ENCODE data around the gene MAPK12.

The MAPK12 gene

DNA sequence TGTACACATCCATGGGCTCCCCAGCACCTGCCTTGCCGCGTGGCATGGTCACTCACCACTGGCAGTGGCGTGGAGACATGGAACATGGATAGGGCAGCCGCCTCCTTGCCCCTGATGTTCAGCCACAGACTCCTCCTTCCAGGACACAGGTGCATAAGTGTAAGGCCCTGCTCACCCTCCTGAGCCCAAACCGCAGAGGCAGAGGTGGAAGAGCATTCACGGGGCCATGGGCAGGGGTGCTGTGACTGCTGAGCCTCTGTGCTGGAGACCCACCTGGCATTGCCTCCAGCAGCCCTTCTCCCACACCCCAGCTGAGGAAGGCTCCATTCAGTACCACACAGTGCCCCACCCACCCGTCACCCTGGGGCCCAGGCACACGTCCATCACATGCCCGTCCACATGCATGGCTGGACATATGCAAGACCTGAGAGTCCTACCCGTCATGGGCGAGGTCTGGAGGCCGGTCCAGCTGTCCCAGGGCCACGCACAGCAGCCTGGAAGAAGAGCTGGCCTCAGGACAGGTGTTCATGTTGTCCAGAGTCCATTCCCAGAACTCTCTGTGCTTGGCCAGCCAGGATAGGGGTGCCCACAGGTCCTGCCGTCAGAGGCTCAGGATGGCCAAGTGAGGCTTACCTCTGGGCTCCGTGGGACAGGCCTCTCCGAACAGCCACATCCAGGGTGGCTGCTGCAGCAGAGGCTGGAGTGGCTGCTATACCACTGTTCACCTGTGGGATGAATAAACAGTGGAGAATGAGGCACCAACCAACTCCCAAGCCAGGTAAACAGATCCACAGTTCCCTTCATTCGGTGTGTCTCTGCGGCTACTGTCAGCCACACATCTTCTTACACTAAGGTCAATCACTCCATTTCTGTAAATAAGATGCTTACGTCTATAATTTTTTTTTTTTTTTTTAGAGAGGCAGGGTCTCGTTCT, 15.0 kb downstream of the MAPK12 start:
- DNase-seq (ENCODE audit: low read depth) = no peak
- no peak overlapping the region for H3K4me3 ChIP-seq (replicated peaks; ENCODE audit: low read depth, low read length)
- TF ChIP-seq, protein P1, sequence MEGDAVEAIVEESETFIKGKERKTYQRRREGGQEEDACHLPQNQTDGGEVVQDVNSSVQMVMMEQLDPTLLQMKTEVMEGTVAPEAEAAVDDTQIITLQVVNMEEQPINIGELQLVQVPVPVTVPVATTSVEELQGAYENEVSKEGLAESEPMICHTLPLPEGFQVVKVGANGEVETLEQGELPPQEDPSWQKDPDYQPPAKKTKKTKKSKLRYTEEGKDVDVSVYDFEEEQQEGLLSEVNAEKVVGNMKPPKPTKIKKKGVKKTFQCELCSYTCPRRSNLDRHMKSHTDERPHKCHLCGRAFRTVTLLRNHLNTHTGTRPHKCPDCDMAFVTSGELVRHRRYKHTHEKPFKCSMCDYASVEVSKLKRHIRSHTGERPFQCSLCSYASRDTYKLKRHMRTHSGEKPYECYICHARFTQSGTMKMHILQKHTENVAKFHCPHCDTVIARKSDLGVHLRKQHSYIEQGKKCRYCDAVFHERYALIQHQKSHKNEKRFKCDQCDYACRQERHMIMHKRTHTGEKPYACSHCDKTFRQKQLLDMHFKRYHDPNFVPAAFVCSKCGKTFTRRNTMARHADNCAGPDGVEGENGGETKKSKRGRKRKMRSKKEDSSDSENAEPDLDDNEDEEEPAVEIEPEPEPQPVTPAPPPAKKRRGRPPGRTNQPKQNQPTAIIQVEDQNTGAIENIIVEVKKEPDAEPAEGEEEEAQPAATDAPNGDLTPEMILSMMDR (IDR thresholded peaks at IDR 0.05; ENCODE audit: low read length, missing control alignments) = no peak

- no peak for DNase-seq (ENCODE audit: low read depth)
- peak overlapping the region; percentile 97 for H3K4me3 ChIP-seq (replicated peaks; ENCODE audit: low read depth, low read length)
- TF ChIP-seq, protein P1 (IDR thresholded peaks at IDR 0.05; ENCODE audit: low read length, missing control alignments) = no peak
Measured at GRCh38 chr22:50245214-50246072, 16.0 kb downstream of the MAPK12 start.

- TF ChIP-seq, protein P1 (IDR thresholded peaks at IDR 0.05; ENCODE audit: low read length, missing control alignments) = peak; percentile 15
- peak; percentile 92 for DNase-seq (ENCODE audit: low read depth)
- H3K4me3 ChIP-seq (replicated peaks; ENCODE audit: low read depth, low read length) = peak within 1 kb of the TSS; percentile 97
Measured at GRCh38 chr22:50244420-50245213, 16.9 kb downstream of the MAPK12 start, which contains the start of gene TUBGCP6. TUBGCP6 (minus strand) TSS chr22:50245023; CDS start chr22:50244459, 564 bp downstream.

DNA sequence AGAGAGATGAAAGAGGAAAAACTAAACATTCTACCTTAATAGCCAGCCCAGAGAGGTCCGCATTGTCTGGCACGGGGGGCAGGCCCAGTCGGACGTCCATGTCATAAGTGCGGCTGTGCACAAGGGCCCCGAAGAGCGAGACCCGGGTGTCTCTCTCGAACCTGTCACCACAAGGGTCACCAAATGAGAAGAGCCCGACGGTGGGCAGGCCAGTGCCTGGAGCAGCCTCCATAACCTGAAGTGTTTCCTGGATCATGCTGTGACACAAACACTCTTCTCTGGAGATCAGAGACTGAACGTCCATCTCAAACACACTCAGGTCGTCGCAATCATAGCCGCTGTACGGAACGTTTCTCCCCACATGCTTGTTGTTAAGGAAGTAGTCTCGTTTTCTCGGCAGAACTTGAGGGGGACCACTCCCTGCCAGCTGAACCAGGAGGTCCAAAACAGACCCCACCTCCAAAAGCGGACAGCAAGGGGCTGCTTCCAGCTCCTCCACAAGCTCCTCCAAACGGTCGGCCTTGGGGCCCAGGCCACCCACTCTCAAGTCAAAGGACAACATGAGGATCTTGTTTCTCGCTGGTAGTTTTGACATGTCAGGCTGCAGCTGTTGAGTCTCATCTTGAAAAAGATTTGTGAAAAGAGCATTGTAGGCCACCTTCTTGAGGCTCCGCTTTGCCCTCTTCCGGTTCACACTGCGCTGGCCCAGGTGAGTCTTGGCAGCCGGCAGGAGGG, 17.6 kb downstream of the MAPK12 start:
- TF ChIP-seq, protein P1 (IDR thresholded peaks at IDR 0.05; ENCODE audit: low read length, missing control alignments) = no peak
- H3K4me3 ChIP-seq (replicated peaks; ENCODE audit: low read depth, low read length) = peak overlapping the region; percentile 97
- no peak for DNase-seq (ENCODE audit: low read depth)

DNA sequence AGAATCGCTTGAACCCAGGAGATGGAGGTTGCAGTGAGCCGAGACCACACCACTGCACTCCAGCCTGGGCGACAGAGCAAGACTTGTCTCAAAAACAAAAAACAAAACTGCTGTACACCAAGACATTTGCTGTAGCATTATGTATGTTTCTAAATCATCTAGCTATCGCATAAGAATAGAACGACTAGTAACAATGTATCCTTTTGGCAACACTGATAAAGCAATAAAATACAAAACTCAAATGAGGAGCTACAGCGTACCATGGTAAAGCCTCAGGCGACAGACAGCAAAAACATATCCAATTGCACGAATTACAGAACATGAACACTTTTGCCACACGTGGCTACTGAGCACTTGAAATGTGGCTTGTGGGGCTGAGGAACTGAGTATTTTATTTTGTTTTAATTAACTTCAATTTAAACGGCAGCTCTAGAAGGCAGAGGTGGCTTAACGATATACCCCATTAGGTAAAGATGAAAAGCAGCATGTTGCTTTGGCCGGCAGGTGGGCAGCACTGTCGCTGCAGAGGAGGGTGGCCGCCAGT, 19.0 kb downstream of the MAPK12 start:
- DNase-seq (ENCODE audit: low read depth) = no peak
- H3K4me3 ChIP-seq (replicated peaks; ENCODE audit: low read depth, low read length) = peak overlapping the region; percentile 97
- TF ChIP-seq, protein P1 (IDR thresholded peaks at IDR 0.05; ENCODE audit: low read length, missing control alignments) = no peak
